ENCODE measurements around the gene ACE.
A peak's percentile ranks its signal among the peaks of the same experiment; 100 is the strongest.

ACE gene

DNA sequence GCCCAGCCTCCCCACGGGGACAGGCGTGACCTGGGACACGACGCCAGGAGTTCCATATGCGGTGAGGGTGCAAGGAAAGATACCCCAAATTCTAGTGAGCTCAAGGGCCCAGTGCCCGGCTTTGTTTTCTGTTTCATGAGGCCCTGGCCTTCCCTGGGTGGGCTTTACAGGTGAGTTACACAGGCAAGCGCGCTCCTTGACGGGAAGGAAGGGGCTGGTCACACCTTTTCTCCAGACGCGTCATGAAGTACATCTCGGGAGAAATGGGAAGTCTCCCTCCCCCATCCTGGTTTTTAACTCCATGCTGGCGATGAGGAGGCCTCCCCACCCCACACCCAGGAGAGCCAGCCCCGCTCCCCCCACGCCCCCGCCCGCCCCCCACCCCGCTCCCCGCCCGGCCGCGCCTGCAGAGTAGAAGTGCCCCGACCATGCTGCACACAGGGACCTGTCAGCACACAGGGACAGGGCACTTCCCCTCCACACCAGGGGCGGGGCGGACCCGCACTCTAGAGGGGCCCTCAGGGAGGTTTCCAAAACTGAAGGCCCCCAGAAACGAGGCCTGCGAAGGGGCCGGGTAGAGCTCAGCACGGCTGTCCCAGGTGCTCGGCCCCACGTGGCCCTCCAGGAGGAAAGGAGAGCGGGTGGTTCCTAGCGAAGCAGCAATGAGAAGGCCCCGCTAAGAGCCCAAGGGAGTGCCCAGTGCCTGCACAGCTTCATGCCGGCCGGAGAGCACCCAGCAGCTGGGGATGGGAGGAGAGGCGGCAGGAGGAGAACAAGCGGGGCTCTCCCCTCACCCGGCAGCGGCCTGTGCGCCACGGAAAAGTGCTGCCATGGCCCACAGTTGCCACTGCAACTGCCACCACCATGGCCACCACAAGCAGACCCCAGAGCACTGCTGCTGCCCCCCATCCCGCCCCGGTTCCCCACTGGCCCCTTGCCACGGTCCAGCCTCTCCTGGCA is 38.5 kb upstream of the ACE start (continued):
- TF ChIP-seq, protein P1, sequence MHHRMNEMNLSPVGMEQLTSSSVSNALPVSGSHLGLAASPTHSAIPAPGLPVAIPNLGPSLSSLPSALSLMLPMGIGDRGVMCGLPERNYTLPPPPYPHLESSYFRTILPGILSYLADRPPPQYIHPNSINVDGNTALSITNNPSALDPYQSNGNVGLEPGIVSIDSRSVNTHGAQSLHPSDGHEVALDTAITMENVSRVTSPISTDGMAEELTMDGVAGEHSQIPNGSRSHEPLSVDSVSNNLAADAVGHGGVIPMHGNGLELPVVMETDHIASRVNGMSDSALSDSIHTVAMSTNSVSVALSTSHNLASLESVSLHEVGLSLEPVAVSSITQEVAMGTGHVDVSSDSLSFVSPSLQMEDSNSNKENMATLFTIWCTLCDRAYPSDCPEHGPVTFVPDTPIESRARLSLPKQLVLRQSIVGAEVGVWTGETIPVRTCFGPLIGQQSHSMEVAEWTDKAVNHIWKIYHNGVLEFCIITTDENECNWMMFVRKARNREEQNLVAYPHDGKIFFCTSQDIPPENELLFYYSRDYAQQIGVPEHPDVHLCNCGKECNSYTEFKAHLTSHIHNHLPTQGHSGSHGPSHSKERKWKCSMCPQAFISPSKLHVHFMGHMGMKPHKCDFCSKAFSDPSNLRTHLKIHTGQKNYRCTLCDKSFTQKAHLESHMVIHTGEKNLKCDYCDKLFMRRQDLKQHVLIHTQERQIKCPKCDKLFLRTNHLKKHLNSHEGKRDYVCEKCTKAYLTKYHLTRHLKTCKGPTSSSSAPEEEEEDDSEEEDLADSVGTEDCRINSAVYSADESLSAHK (tag by site-specific recombination; IDR thresholded peaks at IDR 0.05): no peak
- TF ChIP-seq ZNF175 (tag by site-specific recombination; IDR thresholded peaks at IDR 0.05): no peak
- TF ChIP-seq ZBTB26 (tag by site-specific recombination; optimal IDR thresholded peaks at IDR 0.05): no peak
- TF ChIP-seq ZNF664 (tag by site-specific recombination; IDR thresholded peaks at IDR 0.05): no peak
- TF ChIP-seq, protein P2, sequence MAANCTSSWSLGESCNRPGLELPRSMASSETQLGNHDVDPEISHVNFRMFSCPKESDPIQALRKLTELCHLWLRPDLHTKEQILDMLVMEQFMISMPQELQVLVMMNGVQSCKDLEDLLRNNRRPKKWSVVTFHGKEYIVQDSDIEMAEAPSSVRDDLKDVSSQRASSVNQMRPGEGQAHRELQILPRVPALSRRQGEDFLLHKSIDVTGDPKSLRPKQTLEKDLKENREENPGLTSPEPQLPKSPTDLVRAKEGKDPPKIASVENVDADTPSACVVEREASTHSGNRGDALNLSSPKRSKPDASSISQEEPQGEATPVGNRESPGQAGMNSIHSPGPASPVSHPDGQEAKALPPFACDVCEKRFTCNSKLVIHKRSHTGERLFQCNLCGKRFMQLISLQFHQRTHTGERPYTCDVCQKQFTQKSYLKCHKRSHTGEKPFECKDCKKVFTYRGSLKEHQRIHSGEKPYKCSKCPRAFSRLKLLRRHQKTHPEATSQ (tag by site-specific recombination; IDR thresholded peaks at IDR 0.05): no peak

DNA sequence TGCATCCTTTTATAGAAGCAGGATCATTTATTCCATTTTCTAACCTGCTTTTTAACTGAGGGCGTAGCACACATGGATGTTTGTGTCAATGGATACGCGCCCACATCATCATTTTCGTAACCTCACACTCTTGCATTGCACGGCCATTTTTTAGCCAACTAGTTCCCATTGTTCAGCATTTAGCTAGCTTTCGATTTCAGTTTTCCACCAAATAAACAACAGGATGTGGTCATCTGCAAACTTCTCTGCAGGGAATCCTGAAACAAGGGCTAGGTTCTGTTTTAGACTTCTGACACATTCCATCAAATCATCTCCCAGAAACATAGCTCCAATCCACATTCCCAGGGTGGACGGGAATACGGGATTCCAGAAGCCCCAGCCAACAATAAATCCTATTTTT is 37.2 kb upstream of the ACE start:
- POLR2A ChIA-PET: interaction anchor here (1.2 kb wide), 1 partner anchor 182 kb away, joined by 3 read pairs; the partner anchor contains the start of gene MAP3K3

DNA sequence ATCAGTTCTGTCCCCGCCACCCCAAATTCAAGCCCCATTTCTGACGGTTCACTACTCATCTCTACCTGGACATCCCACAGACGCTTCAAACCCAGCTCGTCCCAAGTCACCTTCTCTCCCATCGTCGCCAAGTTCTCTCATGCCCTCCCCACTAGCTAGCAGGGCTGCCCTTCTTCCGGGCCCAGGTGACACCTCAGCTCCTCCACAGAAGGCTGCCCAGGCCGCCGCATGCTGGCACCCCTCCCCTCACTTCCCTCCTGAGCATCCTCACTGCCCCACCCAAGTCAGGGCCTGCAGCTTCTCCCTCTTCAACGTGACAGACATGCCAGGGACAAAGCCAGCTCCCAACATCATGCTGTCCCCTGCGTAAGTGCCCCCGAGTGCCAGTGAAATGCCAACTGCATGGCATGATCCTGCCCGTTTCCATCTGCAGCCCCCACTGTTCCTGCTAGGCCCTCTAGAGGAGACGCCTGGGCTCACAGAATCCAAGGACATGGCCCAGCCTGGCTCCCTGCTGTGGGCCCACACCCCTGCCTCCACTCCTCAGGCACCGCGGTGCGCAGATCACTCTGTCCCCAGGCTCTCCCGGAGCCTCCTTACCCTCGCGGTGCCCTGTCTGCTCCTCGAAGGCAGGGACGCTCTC is 36.6 kb upstream of the ACE start:
- ChIA-PET POLR2A (interaction anchor here (1.2 kb wide), 1 partner anchor 182 kb away, joined by 3 read pairs; the partner anchor contains the start of gene MAP3K3), CTCF (interaction anchor here (0.6 to 2.0 kb wide), 4 partner anchors 14 to 181 kb away, joined by 3 to 8 read pairs (median 6); no protein-coding TSS in a partner anchor)
- peaks cover 0 to under 1% of the 10 kb centered on the region in 2 experiments; a peak in 1 of 3 replicates for H3K36me3 ChIP-seq (ENCODE audit: control insufficient read depth in 2 of 2, insufficient read depth in 1 of 2, low read length in 2 of 2)
- H3K9me3 ChIP-seq (ENCODE audit: control insufficient read depth, insufficient read depth, low read depth, low read length): no peaks in the 10 kb centered on the region
- no peak overlapping the region for H3K27ac ChIP-seq (ENCODE audit: extremely low read depth, low read depth, low read length)
- TF ChIP-seq HIC1 (tag by site-specific recombination; IDR thresholded peaks at IDR 0.05) (peak; percentile 46; the same call in 1 of the 2 replicates), ZIC2 (tag by site-specific recombination; IDR thresholded peaks at IDR 0.05) (no peak), ZNF404 (tag by site-specific recombination; IDR thresholded peaks at IDR 0.05) (no peak), ZNF677 (tag by site-specific recombination; IDR thresholded peaks at IDR 0.05) (no peak)
- H3K4me1 ChIP-seq (ENCODE audit: control insufficient read depth, insufficient read depth, low read length): no peaks in the 10 kb centered on the region
- H3K4me3 ChIP-seq (ENCODE audit: low read depth, low read length): no peak overlapping the region

More for the DNA sequence above, 37.2 kb upstream of the ACE start:
- H3K4me1 ChIP-seq (ENCODE audit: control insufficient read depth, insufficient read depth, low read length): no peaks in the 10 kb centered on the region
- CTCF ChIA-PET: interaction anchor here (0.6 to 2.0 kb wide), 4 partner anchors 14 to 182 kb away, joined by 3 to 8 read pairs (median 6); no protein-coding TSS in a partner anchor
- peaks cover 0 to 6% of the 10 kb centered on the region in 2 experiments; a peak in 1 of 3 replicates for H3K36me3 ChIP-seq (ENCODE audit: control insufficient read depth in 2 of 2, insufficient read depth in 1 of 2, low read length in 2 of 2)
- TF ChIP-seq ZNF18 (tag by site-specific recombination; IDR thresholded peaks at IDR 0.05) (no peak), HOXD13 (CRISPR knock-in tag; IDR thresholded peaks at IDR 0.05; ENCODE audit: borderline replicate concordance) (no peak), ZFP37 (tag by site-specific recombination; IDR thresholded peaks at IDR 0.05) (no peak)
- H3K9me3 ChIP-seq (ENCODE audit: control insufficient read depth, insufficient read depth, low read depth, low read length): no peaks in the 10 kb centered on the region
- no peak overlapping the region for H3K4me3 ChIP-seq (ENCODE audit: low read depth, low read length)
- no peak overlapping the region for H3K27ac ChIP-seq (ENCODE audit: extremely low read depth, low read depth, low read length)

Measured in HEK293 (cell line).